NCI-H2107 (cell line): Measurements from ENCODE around the gene RPL29.

Source experiments
- DNase-seq: peaks from one replicate; lab custom pipeline; 2025; lab: John Stamatoyannopoulos, UW

RPL29 gene

DNA sequence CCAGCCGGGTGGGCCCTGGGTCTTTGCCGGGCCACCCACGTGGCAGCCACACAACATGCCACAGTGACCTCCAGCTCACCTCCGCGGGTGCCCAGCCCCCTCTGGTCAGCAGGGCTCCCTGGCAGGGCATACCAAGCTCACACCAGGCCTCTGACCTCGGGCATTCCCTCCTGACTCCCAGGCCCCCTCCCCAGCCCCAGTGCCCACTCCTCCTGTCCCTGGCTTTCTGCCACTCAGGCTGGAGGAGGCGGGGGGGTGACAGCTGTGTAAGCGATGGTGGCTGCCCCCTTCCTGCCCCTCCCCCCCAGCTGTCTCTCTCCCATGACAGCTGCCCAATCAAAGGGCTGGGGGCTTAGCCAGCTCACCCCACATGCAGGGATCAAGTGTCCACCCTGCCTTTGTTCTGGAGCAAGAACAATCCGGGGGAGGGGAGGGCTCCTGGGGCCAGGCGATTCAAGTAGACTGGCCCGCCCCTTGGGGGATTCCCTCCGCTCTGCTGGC is 31.7 kb downstream of the RPL29 start:
- no peak for DNase-seq

DNA sequence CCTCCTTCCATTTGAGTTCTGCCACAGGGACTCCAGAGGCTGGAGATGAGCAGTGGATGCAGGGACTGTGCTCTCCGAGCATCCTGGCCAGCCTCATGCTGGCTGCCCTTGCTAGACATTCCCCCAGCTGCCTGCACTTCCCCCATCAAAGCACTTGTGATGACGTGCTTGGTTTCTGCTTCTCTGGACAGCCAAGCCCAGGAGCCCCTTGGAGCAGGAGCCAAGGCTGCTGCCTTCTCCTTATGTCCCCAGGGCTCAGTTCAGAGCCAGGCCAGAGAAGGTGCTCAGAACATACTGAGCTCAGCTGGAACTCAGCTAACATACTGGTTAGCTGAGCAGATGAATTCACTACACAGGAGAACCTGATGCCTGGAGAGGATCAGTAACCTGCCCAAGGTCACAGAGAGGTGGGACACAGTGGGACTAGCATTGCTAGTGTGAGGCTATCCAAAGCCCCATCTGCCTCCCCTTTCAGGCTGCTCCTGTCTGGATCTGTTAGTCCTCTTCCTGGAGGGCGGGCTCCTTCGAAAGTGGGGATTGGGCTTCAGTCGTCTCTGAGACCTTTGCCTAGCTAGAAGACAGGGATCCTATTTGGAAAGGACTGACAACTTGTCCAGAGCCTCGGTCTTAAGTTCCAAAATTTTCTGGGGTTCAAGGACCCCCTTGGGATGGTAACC is 32.7 kb downstream of the RPL29 start:
- no peak for DNase-seq

DNA sequence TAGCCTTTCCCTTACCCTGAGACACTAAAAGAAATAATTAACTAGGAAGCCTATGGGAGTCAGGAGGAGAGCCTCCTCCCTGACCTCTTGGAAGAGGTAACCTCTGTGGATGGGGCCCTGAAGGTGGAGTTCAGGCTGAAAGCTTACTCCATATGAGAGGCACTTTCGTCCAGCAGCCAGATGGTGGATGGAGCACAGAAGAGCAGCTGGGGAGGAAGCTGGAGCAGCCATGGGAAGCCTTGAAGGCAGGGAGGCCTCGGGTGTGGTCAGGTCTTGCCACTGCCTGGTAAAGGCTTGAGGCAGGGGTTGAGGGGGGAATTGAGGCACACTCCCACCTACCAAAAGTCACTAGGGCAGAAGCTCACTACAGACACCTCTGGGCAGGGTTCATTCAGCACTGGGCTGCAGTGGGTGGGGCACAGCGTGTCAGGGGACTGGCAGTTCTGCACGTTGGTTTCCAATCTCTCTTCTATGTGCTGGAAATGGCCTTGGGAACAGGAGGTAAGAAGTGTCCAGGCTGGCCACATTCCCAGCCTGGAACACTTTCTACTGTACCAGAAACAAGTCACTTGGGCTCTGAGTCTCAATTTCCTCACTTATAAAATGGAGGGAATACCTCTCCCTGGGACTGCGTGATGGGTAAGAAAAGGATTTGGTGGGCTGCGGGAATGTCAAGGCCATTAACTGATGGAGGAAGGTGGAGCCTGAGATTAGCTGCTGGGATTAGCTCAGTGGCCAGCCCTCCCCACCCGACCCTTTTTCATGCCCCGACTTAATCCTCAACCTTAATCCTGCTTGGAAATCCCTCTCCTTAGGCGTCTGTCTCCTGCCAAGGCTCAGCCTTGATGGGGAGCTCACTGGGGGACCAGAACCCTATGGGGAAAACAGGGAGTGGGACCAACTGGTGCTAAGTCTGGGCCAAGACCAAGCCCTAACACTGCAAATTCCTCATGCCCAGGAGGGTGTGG is 33.8 kb downstream of the RPL29 start:
- DNase-seq: no peak

- no peak for DNase-seq
Observed at GRCh38 chr3:51961011-51961410, 34.7 kb downstream of the RPL29 start.

DNA sequence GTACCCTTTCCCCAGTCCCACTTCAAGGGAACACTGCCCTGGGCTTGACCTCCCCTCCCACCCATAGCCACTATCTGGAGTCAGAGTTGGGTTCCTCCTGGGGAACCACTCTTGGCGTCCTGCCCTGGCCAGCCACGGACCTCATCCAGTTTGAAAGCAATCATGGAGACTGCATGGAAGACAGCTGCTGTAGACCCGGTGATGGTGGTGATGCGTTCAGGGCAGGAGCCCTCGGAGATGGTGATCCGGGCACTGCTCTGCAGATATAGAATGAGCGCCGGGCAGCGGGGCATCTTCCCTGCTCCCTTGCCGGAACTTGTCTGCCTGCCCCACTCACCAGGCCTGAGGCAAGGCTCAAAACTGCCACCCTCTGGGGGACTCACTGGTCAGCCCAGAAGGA is 35.3 kb downstream of the RPL29 start:
- no peak for DNase-seq

GRCh38 chr3:51959651-51960050 is 36.0 kb downstream of the RPL29 start:
- DNase-seq: no peak

DNA sequence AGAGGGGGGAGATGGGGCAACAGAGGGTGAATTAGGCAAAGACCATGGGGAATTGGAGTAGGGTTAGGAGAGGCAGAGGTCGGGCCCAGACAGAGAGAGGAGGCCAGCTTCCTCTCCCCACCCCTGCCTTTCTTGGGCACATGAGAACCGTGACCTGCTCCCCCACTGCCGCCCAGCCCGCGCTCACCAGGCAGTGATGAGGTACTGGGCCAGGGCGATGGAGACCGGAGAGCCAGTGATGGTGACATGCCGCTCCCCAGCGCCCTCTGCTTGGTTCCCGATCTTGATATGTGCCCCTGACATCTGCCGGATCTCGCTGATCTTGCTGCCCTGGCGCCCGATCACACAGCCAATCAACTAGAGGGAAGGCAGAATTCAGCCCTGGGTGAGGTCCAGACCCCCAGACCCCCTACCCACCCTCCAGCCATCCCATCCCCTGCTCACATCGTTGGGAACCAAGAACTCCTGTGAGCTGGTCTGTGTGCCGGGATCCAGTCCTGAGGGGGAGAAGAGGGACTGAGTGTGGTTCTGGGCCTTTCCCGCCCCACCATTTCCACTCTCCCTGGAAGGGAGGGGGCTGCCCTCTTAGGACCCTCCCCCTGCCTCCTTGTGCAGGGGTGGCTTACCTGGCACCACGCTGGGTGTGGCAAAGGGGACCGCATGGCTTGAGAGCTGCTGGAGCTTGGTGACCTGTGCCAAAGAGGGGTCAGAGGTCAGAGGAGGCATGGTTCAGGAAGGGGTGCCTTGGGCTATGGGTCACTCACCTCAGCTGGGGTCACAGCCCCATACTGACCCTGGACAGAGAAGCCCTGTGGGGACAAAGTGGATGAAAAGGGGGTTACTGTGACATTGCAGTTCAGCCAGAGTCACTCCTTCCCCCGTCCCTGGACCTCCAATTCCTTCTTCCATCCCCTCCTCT is 36.8 kb downstream of the RPL29 start:
- DNase-seq: no peak

DNA sequence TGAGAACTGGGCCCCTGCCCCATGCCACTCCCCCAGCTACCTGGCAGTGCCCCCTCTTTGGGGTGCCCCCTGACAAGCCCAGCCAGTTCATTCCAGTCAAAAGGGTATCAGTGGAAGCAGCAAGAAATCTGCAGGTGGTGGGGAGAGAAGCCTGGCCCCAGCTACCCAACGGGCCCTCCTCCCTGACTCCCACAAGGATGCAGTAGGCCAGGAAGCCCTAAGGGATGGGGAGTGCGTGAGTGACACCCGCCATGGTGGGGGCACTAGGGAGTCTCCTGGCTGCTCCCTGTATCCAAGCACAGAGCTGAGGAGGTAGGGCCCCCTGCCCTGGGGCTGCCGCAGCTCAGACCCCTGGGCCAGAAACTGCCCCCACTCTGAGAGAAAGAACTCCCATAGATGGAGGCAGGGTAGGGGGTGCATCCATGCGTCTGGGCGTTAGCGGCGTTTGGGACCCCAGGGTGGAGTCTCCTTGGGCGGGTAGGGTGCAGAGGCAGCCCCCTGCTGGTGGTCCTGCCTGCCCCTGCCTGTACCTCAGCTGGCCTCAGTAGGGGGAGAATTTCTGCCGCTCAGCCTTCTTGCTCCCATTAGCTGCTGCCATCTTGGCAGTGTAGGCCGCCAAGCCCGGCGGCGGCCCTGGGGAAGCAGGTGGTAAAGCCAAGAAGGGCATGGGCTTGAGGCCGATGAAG is 38.0 kb downstream of the RPL29 start:
- no peak for DNase-seq

DNA sequence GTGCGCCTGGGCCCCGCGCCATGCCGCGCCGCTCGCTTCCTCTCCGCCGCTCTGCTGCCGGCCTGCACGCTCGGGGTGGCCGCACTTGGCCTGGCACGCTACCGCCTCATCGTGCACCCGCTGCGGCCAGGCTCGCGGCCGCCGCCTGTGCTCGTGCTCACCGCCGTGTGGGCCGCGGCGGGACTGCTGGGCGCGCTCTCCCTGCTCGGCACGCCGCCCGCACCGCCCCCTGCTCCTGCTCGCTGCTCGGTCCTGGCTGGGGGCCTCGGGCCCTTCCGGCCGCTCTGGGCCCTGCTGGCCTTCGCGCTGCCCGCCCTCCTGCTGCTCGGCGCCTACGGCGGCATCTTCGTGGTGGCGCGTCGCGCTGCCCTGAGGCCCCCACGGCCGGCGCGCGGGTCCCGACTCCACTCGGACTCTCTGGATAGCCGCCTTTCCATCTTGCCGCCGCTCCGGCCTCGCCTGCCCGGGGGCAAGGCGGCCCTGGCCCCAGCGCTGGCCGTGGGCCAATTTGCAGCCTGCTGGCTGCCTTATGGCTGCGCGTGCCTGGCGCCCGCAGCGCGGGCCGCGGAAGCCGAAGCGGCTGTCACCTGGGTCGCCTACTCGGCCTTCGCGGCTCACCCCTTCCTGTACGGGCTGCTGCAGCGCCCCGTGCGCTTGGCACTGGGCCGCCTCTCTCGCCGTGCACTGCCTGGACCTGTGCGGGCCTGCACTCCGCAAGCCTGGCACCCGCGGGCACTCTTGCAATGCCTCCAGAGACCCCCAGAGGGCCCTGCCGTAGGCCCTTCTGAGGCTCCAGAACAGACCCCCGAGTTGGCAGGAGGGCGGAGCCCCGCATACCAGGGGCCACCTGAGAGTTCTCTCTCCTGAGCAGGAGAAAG is 39.6 kb downstream of the RPL29 start:
- no peak for DNase-seq

DNA sequence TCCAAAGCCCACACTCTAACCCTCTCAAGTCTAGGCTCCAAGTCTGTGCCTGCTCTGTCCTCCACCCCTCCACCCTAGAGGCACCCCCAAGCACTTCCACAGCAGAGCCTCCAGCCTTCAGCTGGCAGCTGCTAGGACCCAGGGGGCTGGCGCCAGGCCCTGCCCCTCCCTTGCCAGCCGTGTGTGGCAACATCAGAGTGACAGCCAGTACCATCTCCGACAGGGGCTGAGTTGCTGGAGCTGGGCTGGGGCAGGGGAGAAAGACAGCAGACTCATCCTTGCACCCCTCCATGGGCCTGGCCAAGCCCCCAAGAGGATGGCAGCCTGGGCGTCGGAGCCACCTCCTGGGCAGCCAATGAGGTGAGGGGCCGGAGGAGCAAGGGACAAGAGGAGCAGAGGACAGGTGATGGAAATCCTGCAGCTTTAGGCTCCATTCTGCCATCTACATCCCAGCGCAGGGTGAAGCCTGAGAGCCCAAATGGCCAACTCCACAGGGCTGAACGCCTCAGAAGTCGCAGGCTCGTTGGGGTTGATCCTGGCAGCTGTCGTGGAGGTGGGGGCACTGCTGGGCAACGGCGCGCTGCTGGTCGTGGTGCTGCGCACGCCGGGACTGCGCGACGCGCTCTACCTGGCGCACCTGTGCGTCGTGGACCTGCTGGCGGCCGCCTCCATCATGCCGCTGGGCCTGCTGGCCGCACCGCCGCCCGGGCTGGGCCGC is 40.4 kb downstream of the RPL29 start, which contains the start of gene GPR62:
GPR62 (plus strand) TSS at position 207 of the 718 bp plus-strand sequence; CDS start at position 479, 272 bp downstream.
- no peak for DNase-seq

- DNase-seq: no peak
Observed at GRCh38 chr3:51954713-51955112, 41.0 kb downstream of the RPL29 start.

DNA sequence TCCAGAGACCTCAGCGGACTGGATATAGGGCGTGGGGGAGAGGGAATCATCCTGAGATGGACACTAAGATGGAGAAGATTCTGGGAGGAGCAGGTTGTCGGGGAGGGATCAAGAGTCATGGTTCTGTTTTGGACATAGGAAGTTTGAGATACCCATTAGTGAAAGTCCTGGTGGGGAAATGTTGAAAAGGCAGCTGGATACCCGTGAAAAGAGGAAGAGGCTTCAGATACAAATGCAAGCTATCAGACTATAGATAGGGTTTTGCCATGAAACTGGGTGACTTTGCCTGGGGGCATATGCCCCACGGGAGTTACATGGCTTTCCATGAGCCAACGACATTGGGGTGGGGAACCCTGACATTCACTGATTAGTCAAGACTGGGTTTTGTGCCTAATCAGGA is 41.6 kb downstream of the RPL29 start:
- DNase-seq: no peak

- no peak for DNase-seq
Observed at GRCh38 chr3:51953445-51953844, 42.2 kb downstream of the RPL29 start.

DNA sequence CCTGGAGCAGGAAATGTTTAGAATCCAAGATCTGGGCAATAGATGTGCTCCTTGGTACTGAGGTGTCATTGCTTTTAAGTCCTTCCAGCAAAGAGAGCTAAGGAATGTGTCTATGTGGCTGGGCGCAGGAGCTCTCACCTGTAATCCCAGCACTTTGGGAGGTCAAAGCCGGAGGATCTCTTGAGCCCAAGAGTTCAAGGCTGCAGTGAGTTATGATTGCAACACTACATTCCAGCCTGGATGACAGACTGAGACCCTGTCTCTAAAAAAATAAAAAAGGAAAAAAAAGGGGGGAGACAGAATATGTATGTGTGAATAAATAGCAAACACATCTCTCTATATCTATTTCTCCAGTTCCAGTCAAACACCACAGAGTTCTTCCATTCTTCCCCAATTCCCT is 44.8 kb downstream of the RPL29 start:
- no peak for DNase-seq

DNA sequence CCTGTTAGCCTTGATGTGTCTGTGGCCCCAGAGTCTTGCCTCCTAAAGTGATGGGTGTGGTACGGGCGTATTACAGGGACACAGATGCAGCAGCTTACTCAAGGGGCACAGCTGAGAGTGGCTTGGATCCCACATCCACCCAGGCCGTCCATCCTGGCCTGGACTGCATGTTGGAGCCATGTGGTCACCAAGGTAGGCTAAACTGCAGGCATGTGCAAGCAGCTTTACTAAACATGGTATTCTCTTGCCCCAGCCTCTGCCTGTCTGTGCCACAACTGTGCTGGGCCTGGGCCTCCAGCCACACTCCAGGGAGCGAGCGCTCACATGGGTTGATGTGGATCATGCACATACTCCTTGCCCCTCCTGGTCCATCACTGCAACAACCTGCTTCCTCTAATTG is 46.6 kb downstream of the RPL29 start:
- no peak for DNase-seq

DNA sequence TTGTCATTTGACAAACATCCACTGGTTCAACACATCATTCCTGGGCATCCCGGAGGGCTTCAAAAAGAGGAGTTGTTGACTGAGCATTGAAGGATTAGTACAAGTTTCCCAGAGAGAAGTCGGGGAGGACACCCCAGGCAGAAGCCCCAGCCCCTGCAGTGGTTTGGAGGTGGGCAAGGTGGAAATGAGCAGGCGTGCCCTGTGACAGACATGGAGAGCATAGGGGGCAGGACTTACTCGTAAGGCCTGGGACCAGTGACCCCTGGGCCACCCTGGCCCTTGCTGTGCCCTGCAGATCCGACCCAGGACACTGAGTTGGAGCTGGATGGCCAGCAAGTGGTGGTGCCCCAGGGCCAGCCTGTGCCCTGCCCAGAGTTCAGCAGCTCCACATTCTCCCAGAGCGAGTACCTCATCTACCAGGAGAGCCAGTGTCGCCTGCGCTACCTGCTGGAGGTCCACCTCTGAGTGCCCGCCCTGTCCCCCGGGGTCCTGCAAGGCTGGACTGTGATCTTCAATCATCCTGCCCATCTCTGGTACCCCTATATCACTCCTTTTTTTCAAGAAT is 47.6 kb downstream of the RPL29 start:
- no peak for DNase-seq

- DNase-seq: no peak
Observed at GRCh38 chr3:51947215-51947900, 48.3 kb downstream of the RPL29 start.

GRCh38 chr3:51946796-51947195 is 48.9 kb downstream of the RPL29 start:
- no peak for DNase-seq
